Osteocyte (in vitro differentiated cells): ENCODE measurements around the gene GIMAP4. TPM values are rescaled to one million over a fixed set of nuclear protein-coding genes. Genes with fewer than 3 reads are reported as not detected.
"Not testable (repeated sequence)": the region's sequence is repeated elsewhere in the genome, so short reads cannot be mapped to it uniquely, and the experiment has no call there.

ENCODE experiments used
- DNase-seq: peaks from one replicate; pipeline ENCODE4 v3.0.0; 2021; ENCODE audit warnings: mixed read lengths; ENCODE audit not compliant: unreplicated experiment; ENCODE audit errors: extremely low spot score
- H3K27ac Mint-ChIP-seq: one replicate; pipeline ENCODE4 v1.8.0; 2021; ENCODE audit warnings: mild to moderate bottlenecking, mixed read lengths; ENCODE audit not compliant: unreplicated experiment
- H3K27me3 Mint-ChIP-seq: one replicate; pipeline ENCODE4 v1.8.0; 2021; ENCODE audit warnings: mixed read lengths; ENCODE audit not compliant: unreplicated experiment
- H3K36me3 Mint-ChIP-seq: one replicate; pipeline ENCODE4 v1.8.0; 2021; ENCODE audit warnings: mixed read lengths; ENCODE audit not compliant: unreplicated experiment
- H3K4me1 Mint-ChIP-seq: one replicate; pipeline ENCODE4 v1.8.0; 2021; ENCODE audit warnings: mixed read lengths; ENCODE audit not compliant: unreplicated experiment
- H3K4me3 Mint-ChIP-seq: one replicate; pipeline ENCODE4 v1.8.0; 2021; ENCODE audit warnings: mild to moderate bottlenecking, moderate library complexity, mixed read lengths; ENCODE audit not compliant: unreplicated experiment
- H3K9me3 Mint-ChIP-seq: one replicate; pipeline ENCODE4 v1.8.0; 2021; ENCODE audit warnings: mixed read lengths; ENCODE audit not compliant: unreplicated experiment
- CTCF ChIP-seq: fragments of 200-600 bp; sonication (generic); IDR thresholded peaks from 2 replicates; pipeline ENCODE4 v1.5.0; 2021; ENCODE audit warnings: antibody characterized with exemption, mild to moderate bottlenecking, moderate library complexity
- long read RNA-seq: library from polyadenylated mRNA; unstranded; transcript quantifications from one replicate; pipeline ENCODE4 v2.0.0, GENCODE V29; 2021
- total RNA-seq: library from RNA; stranded (reverse); gene quantifications from 2 replicates; pipeline ENCODE4 v1.2.1, GENCODE V29; 2021

GIMAP4 gene
- total RNA-seq, result not detected in 2 replicates
- long read RNA-seq, result 0 reads

- Mint-ChIP-seq H3K4me3 (no peak within 1 kb of the TSS), H3K36me3 (no peaks in the 10 kb centered on the region), H3K4me1 (no peaks in the 10 kb centered on the region), H3K9me3 (peaks cover 42% of the 10 kb centered on the region), H3K27me3 (no peaks in the 10 kb centered on the region), H3K27ac (no peak within 1 kb of the TSS)
- no peak for DNase-seq
- no peak for TF ChIP-seq CTCF
These were observed at the start of gene GIMAP4 for GRCh38 chr7:150567169-150567568. Gene GIMAP4 (plus strand): TSS chr7:150567390. CDS start chr7:150569902, 2,512 bp downstream.

- Mint-ChIP-seq H3K27me3 (no peaks in the 10 kb centered on the region), H3K36me3 (no peaks in the 10 kb centered on the region), H3K4me1 (no peaks in the 10 kb centered on the region), H3K9me3 (no peaks in the 10 kb centered on the region), H3K4me3 (no peak overlapping the region), H3K27ac (no peak overlapping the region)
- DNase-seq, result no peak
- no peak for TF ChIP-seq CTCF
These were observed 47.9 kb upstream of the GIMAP4 start for GRCh38 chr7:150519310-150519709.

GRCh38 chr7:150520145-150520544, 47.0 kb upstream of the GIMAP4 start:
- no peak for TF ChIP-seq CTCF
- Mint-ChIP-seq H3K36me3 (no peaks in the 10 kb centered on the region), H3K27ac (no peak overlapping the region), H3K4me1 (no peaks in the 10 kb centered on the region), H3K9me3 (no peaks in the 10 kb centered on the region), H3K4me3 (no peak overlapping the region), H3K27me3 (no peaks in the 10 kb centered on the region)
- DNase-seq, result no peak

- not testable (repeated sequence) for H3K27me3 Mint-ChIP-seq, H3K27ac Mint-ChIP-seq, H3K9me3 Mint-ChIP-seq, H3K36me3 Mint-ChIP-seq, H3K4me3 Mint-ChIP-seq, DNase-seq, H3K4me1 Mint-ChIP-seq
These were observed 44.3 kb upstream of the GIMAP4 start for GRCh38 chr7:150522931-150523330.

- DNase-seq, result no peak
- H3K9me3 Mint-ChIP-seq, result peaks cover 7% of the 10 kb centered on the region
- no peak for TF ChIP-seq CTCF
- H3K4me1 Mint-ChIP-seq, result no peaks in the 10 kb centered on the region
- no peaks in the 10 kb centered on the region for H3K27me3 Mint-ChIP-seq
- no peaks in the 10 kb centered on the region for H3K36me3 Mint-ChIP-seq
- H3K27ac Mint-ChIP-seq, result no peak overlapping the region
- H3K4me3 Mint-ChIP-seq, result no peak overlapping the region
These were observed 43.2 kb upstream of the GIMAP4 start for GRCh38 chr7:150524018-150524417.

GRCh38 chr7:150531704-150532103, 35.5 kb upstream of the GIMAP4 start:
- peaks cover 41% of the 10 kb centered on the region for H3K9me3 Mint-ChIP-seq
- no peak for DNase-seq
- H3K27ac Mint-ChIP-seq, result no peak overlapping the region
- H3K4me1 Mint-ChIP-seq, result no peaks in the 10 kb centered on the region
- H3K27me3 Mint-ChIP-seq, result no peaks in the 10 kb centered on the region
- no peaks in the 10 kb centered on the region for H3K36me3 Mint-ChIP-seq
- no peak for TF ChIP-seq CTCF
- H3K4me3 Mint-ChIP-seq, result no peak overlapping the region
